HL-60 (cell line): ENCODE results near the gene SPAG17.

Source experiments
- DNase-seq, 2 experiments: peaks; one replicate each; pipeline ENCODE4 v3.0.0-alpha.2; 2010 to 2020; ENCODE audit warnings: low read depth in 1 of 2, low spot score in 1 of 2
- H3K27ac ChIP-seq: fragments of 250-450 bp; sonication (Bioruptor Pico); replicated peaks from 2 replicates; pipeline ENCODE4 v1.5.1; 2020; ENCODE audit warnings: mild to moderate bottlenecking, moderate library complexity
- H3K27me3 ChIP-seq: fragments of 250-450 bp; sonication (Bioruptor Pico); 2 replicates; pipeline ENCODE4 v1.5.1; 2021; ENCODE audit warnings: mild to moderate bottlenecking, moderate library complexity; ENCODE audit not compliant: insufficient read depth, poor library complexity, severe bottlenecking
- H3K4me3 ChIP-seq: replicated peaks from 2 replicates; pipeline ENCODE4 v1.5.1; 2011; ENCODE audit warnings: mild to moderate bottlenecking, control low read depth, low read length; ENCODE audit not compliant: insufficient read depth
- GABPA ChIP-seq: IDR thresholded peaks from 2 replicates; pipeline ENCODE4 v1.6.1; 2012; ENCODE audit warnings: low read depth
- POLR2AphosphoS5 ChIP-seq: IDR thresholded peaks from 2 replicates; pipeline ENCODE4 v1.6.1; 2012; ENCODE audit warnings: low read depth
- SPI1 ChIP-seq: IDR thresholded peaks from 2 replicates; pipeline ENCODE4 v1.6.1; 2012; ENCODE audit warnings: low read depth, mild to moderate bottlenecking, borderline replicate concordance
- TF ChIP-seq, protein P1 (sequence below): IDR thresholded peaks from 2 replicates; pipeline ENCODE4 v1.6.1; 2012; ENCODE audit warnings: low read depth; ENCODE audit not compliant: insufficient replicate concordance
- TF ChIP-seq, protein P2 (sequence below): IDR thresholded peaks from one replicate; pipeline ENCODE4 v1.5.1; 2011; ENCODE audit warnings: low read length, control low read depth, inconsistent platforms; ENCODE audit not compliant: insufficient read depth

The SPAG17 gene

DNA sequence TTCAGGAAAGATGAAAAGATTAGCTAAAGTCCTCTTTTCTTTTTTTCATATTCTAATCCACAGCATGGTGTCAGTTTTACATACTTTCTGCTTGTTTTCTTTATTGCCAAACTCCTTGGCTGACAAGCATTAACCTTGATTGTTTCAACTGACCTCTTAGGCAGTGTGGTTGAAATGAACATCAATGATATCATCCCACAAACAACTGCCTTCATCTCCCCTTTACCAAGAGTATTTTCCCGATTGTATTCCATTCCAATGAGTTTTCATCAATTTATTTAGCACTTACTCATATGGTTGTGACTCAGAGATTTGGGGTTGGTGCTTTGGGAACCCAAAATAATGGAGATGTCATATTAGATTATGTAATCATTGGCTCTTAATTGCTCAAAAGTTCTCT lies 71.8 kb downstream of the SPAG17 start:
- peaks cover 8% of the 10 kb centered on the region for H3K27me3 ChIP-seq

DNA sequence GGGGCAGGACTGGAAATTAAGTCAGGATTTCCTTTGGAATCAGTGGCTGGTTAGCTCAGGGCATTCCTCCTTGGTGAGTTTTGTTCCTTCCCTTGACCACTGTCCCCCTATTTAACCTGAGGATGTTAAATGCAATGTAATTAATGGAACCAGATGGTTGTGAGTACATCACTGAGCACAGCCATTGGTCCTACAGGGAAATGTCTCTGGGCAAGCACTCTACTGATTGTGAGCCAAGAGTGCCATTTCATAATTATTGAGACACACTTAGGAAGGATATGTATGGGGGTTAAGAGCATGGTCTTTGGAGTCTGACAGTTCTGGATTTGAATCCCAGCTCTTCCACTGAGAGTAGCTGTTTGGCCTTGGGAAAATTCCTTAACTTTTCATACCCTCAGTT lies 74.4 kb downstream of the SPAG17 start:
- TF ChIP-seq, protein P1, sequence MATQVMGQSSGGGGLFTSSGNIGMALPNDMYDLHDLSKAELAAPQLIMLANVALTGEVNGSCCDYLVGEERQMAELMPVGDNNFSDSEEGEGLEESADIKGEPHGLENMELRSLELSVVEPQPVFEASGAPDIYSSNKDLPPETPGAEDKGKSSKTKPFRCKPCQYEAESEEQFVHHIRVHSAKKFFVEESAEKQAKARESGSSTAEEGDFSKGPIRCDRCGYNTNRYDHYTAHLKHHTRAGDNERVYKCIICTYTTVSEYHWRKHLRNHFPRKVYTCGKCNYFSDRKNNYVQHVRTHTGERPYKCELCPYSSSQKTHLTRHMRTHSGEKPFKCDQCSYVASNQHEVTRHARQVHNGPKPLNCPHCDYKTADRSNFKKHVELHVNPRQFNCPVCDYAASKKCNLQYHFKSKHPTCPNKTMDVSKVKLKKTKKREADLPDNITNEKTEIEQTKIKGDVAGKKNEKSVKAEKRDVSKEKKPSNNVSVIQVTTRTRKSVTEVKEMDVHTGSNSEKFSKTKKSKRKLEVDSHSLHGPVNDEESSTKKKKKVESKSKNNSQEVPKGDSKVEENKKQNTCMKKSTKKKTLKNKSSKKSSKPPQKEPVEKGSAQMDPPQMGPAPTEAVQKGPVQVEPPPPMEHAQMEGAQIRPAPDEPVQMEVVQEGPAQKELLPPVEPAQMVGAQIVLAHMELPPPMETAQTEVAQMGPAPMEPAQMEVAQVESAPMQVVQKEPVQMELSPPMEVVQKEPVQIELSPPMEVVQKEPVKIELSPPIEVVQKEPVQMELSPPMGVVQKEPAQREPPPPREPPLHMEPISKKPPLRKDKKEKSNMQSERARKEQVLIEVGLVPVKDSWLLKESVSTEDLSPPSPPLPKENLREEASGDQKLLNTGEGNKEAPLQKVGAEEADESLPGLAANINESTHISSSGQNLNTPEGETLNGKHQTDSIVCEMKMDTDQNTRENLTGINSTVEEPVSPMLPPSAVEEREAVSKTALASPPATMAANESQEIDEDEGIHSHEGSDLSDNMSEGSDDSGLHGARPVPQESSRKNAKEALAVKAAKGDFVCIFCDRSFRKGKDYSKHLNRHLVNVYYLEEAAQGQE, result no peak
- TF ChIP-seq GABPA, result no peak
- TF ChIP-seq, protein P2, sequence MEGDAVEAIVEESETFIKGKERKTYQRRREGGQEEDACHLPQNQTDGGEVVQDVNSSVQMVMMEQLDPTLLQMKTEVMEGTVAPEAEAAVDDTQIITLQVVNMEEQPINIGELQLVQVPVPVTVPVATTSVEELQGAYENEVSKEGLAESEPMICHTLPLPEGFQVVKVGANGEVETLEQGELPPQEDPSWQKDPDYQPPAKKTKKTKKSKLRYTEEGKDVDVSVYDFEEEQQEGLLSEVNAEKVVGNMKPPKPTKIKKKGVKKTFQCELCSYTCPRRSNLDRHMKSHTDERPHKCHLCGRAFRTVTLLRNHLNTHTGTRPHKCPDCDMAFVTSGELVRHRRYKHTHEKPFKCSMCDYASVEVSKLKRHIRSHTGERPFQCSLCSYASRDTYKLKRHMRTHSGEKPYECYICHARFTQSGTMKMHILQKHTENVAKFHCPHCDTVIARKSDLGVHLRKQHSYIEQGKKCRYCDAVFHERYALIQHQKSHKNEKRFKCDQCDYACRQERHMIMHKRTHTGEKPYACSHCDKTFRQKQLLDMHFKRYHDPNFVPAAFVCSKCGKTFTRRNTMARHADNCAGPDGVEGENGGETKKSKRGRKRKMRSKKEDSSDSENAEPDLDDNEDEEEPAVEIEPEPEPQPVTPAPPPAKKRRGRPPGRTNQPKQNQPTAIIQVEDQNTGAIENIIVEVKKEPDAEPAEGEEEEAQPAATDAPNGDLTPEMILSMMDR, result no peak
- TF ChIP-seq SPI1, result no peak
- TF ChIP-seq POLR2AphosphoS5, result no peak
- Histone ChIP-seq H3K27me3 (peaks cover 5% of the 10 kb centered on the region), H3K4me3 (no peak overlapping the region), H3K27ac (no peak overlapping the region)
- DNase-seq, result no peak

More for the DNA sequence above, 71.8 kb downstream of the SPAG17 start:
- TF ChIP-seq POLR2AphosphoS5 (no peak), GABPA (no peak), SPI1 (no peak)
- TF ChIP-seq, protein P1, result no peak
- TF ChIP-seq, protein P2, result no peak
- no peak overlapping the region for H3K27ac ChIP-seq
- DNase-seq, result no peak
- H3K4me3 ChIP-seq, result no peak overlapping the region

DNA sequence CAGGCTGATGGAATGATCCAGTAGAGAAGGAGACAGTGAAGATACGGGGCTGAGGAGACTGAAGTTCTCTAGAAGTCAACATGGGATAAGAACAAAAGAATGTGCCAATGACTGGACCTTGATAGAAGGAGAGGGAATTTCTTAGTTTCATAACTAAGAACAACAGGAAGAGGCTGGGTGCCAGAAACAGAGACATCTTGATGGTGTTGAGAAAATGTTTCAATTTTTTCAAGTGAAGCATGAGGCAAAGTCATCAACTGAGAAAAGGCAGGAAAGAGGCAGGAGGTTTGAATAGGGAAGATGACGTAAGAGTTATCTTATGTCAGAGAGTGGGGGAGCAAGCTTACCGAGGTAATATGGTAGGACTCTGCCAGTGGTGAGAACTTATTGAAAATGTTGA lies 80.1 kb downstream of the SPAG17 start:
- TF ChIP-seq SPI1, result no peak
- TF ChIP-seq, protein P2, result no peak
- TF ChIP-seq, protein P1, result no peak
- TF ChIP-seq POLR2AphosphoS5, result no peak
- no peak for TF ChIP-seq GABPA
- Histone ChIP-seq H3K27me3 (no peaks in the 10 kb centered on the region), H3K4me3 (no peak overlapping the region), H3K27ac (no peak overlapping the region)
- DNase-seq, result no peak
